Measurements from ENCODE around the gene INO80C. TPM values are rescaled to one million over a fixed set of nuclear protein-coding genes. Genes with fewer than 3 reads are reported as not detected.

Gene INO80C
- total RNA-seq, 1 donor from 2014 or later: 34.6 TPM

GRCh38 chr18:35444636-35445035 is 53.1 kb downstream of the INO80C start:
- H3K9me3 ChIP-seq: no peaks in the 10 kb centered on the region
- intact Hi-C loops (cut with DNase I): no loop called here
- H3K4me1 ChIP-seq: no peaks in the 10 kb centered on the region
- H3K36me3 ChIP-seq: no peaks in the 10 kb centered on the region
- no peak overlapping the region for H3K27ac ChIP-seq
- no peak overlapping the region for H3K4me3 ChIP-seq
- TF ChIP-seq CTCF (IDR thresholded peaks at IDR 0.05): no peak
- no peak for DNase-seq
- no peaks in the 10 kb centered on the region for H3K27me3 ChIP-seq
- no peak for ATAC-seq

- Histone ChIP-seq H3K9me3 (no peaks in the 10 kb centered on the region), H3K27me3 (no peaks in the 10 kb centered on the region), H3K4me1 (no peaks in the 10 kb centered on the region), H3K36me3 (no peaks in the 10 kb centered on the region), H3K4me3 (no peak overlapping the region), H3K27ac (no peak overlapping the region)
- intact Hi-C loops (cut with DNase I): no loop called here
- DNase-seq (no peak), ATAC-seq (no peak)
- no peak for TF ChIP-seq CTCF (IDR thresholded peaks at IDR 0.05)
Observed at GRCh38 chr18:35443847-35444246, 53.9 kb downstream of the INO80C start.

GRCh38 chr18:35443434-35443833 is 54.3 kb downstream of the INO80C start:
- H3K4me3 ChIP-seq: no peak overlapping the region
- intact Hi-C loops (cut with DNase I): no loop called here
- DNase-seq (no peak), ATAC-seq (no peak)
- no peak overlapping the region for H3K27ac ChIP-seq
- no peak for TF ChIP-seq CTCF (IDR thresholded peaks at IDR 0.05)
- H3K36me3 ChIP-seq: no peaks in the 10 kb centered on the region
- no peaks in the 10 kb centered on the region for H3K9me3 ChIP-seq
- H3K4me1 ChIP-seq: no peaks in the 10 kb centered on the region
- no peaks in the 10 kb centered on the region for H3K27me3 ChIP-seq

GRCh38 chr18:35442701-35443100 is 55.1 kb downstream of the INO80C start:
- Histone ChIP-seq H3K27ac (no peak overlapping the region), H3K36me3 (no peaks in the 10 kb centered on the region), H3K4me1 (no peaks in the 10 kb centered on the region), H3K27me3 (no peaks in the 10 kb centered on the region), H3K9me3 (no peaks in the 10 kb centered on the region), H3K4me3 (no peak overlapping the region)
- TF ChIP-seq CTCF (IDR thresholded peaks at IDR 0.05): no peak
- ATAC-seq (no peak), DNase-seq (no peak)
- intact Hi-C loops (cut with DNase I): no loop called here

- Histone ChIP-seq H3K27ac (no peak overlapping the region), H3K27me3 (no peaks in the 10 kb centered on the region), H3K4me3 (no peak overlapping the region), H3K36me3 (no peaks in the 10 kb centered on the region), H3K4me1 (no peaks in the 10 kb centered on the region), H3K9me3 (no peaks in the 10 kb centered on the region)
- ATAC-seq (no peak), DNase-seq (no peak)
- TF ChIP-seq CTCF (IDR thresholded peaks at IDR 0.05): no peak
- intact Hi-C loops (cut with DNase I): no loop called here
Observed at GRCh38 chr18:35441857-35442595, 55.7 kb downstream of the INO80C start.
